Measurements from ENCODE around the gene SYNPO2. TPM values are rescaled to one million over a fixed set of nuclear protein-coding genes. Genes with fewer than 3 reads are reported as not detected.

SYNPO2 gene
- polyA plus RNA-seq, 1 experiment, result 5.1 TPM

DNA sequence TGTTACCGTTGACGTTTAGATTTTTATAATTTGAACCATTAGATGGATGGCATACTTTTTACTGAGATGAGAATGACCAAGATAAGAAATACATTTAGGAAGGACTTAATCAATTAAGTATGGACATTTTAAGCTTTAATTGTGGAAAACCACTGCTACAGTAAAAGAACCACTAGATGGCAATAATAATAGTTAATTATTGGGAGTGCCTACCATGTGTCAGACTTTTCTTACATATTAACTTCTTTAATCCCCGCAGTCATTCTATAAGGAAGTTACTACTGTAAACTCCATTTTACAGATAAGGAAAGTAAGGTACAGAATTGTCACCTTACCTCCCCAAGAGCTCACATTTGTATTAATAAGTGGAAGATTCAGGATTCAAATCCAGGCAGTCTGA lies 198.5 kb downstream of the SYNPO2 start:
- CTCF ChIA-PET, result interaction anchor here (0.6 to 2.1 kb wide), 15 partner anchors 11 to 213 kb away, joined by 3 to 8 read pairs (median 3); partner anchors contain the start of gene USP53
- POLR2A ChIA-PET, result no interaction called here
- Histone ChIP-seq H3K27me3 (ENCODE audit: control insufficient read depth, insufficient read depth, low read length) (no peaks in the 10 kb centered on the region), H3K4me3 (ENCODE audit: low read depth, low read length) (no peak overlapping the region), H3K27ac (ENCODE audit: low read depth, low read length) (no peak overlapping the region), H3K9me3 (ENCODE audit: control insufficient read depth, insufficient read depth, low read length) (no peaks in the 10 kb centered on the region)
- TF ChIP-seq CTCF (IDR thresholded peaks at IDR 0.05; ENCODE audit: low read depth, low read length), result peak; percentile 41
- DNase-seq (ENCODE audit: low read depth, low spot score), result no peak

DNA sequence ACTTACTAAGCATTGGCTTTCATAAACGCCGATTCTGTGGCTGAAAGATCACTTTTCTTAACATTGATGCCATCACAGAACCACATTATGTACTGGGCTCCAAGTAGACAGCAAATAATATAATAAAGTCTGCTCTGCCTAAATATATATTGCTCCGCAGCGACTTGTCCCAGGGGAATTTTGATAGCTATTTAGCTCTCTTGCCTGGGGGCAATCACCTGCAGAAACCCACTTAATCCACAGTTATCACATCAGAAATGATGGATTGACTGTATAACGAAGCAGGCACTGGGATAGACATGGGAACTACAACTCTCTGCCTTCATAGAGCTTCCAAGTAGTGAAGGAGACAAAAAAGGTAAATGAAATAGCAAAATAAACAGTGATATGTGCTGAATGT lies 199.0 kb downstream of the SYNPO2 start:
- no peak for TF ChIP-seq CTCF (IDR thresholded peaks at IDR 0.05; ENCODE audit: low read depth, low read length)
- Histone ChIP-seq H3K9me3 (ENCODE audit: control insufficient read depth, insufficient read depth, low read length) (no peaks in the 10 kb centered on the region; the same call in 1 of the 2 replicates), H3K27me3 (ENCODE audit: control insufficient read depth, insufficient read depth, low read length) (no peaks in the 10 kb centered on the region), H3K27ac (ENCODE audit: low read depth, low read length) (no peak overlapping the region), H3K4me3 (ENCODE audit: low read depth, low read length) (no peak overlapping the region)
- ChIA-PET POLR2A (no interaction called here), CTCF (interaction anchor here (0.6 to 2.1 kb wide), 13 partner anchors 10 to 213 kb away, joined by 3 to 8 read pairs (median 3); partner anchors contain the start of gene USP53)
- DNase-seq (ENCODE audit: low read depth, low spot score), result no peak

- TF ChIP-seq CTCF (IDR thresholded peaks at IDR 0.05; ENCODE audit: low read depth, low read length), result no peak
- Histone ChIP-seq H3K27ac (ENCODE audit: low read depth, low read length) (no peak overlapping the region), H3K27me3 (ENCODE audit: control insufficient read depth, insufficient read depth, low read length) (no peaks in the 10 kb centered on the region), H3K4me3 (ENCODE audit: low read depth, low read length) (no peak overlapping the region), H3K9me3 (ENCODE audit: control insufficient read depth, insufficient read depth, low read length) (no peaks in the 10 kb centered on the region; the same call in 1 of the 2 replicates)
- no peak for DNase-seq (ENCODE audit: low read depth, low spot score)
- POLR2A ChIA-PET, result no interaction called here
- CTCF ChIA-PET, result no interaction called here
Measured at GRCh38 chr4:119093042-119093827, 204.6 kb downstream of the SYNPO2 start.

DNA sequence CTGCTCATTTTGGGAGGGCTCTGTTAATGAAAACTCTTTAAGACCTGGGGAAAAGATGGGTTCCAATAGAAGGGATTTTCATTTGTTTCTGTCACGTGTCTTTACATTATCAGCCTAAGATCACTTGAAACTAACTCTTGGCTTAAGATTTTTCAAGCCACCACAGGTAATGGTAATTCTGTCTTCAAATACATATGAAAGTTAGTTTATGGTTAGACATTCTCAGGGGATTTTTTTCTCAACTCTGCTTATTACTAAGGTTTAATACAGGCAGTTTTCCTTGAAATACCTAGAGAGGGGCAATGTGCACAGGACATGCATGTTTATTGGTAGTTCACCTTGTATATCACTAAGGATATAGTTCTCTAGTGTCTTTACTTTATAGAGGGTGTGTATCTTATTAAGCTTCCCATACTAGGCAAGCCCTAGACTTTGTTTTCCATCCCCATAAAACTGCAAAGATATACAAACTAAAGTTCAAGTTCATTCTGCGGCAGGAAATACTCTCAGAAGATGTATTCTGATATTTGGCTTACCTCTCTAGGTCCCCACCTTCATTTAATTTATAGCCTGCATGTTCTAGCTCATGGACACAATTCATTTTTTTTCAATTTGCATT lies 208.7 kb downstream of the SYNPO2 start:
- DNase-seq (ENCODE audit: low read depth, low spot score), result no peak
- ChIA-PET POLR2A (no interaction called here), CTCF (interaction anchor here (1.5 kb wide), 1 partner anchor 10 kb away, joined by 5 read pairs; no protein-coding TSS in a partner anchor)

More for the DNA sequence above, 208.7 kb downstream of the SYNPO2 start:
- no peaks in the 10 kb centered on the region for H3K27me3 ChIP-seq (ENCODE audit: control insufficient read depth, insufficient read depth, low read length)
- H3K27ac ChIP-seq (ENCODE audit: low read depth, low read length), result no peak overlapping the region
- H3K4me3 ChIP-seq (ENCODE audit: low read depth, low read length), result no peak overlapping the region
- H3K9me3 ChIP-seq (ENCODE audit: control insufficient read depth, insufficient read depth, low read length), result no peaks in the 10 kb centered on the region; the same call in 1 of the 2 replicates
- no peak for TF ChIP-seq CTCF (IDR thresholded peaks at IDR 0.05; ENCODE audit: low read depth, low read length)

All from AG04450 (cell line).